DMS53 treated with DMSO at 0.1 percent for 48 hours (cell line): Measurements from ENCODE around the gene TARBP2.

Experiments
- DNase-seq: peaks from one replicate; lab custom pipeline; 2025; ENCODE audit not compliant: unreplicated experiment; lab: John Stamatoyannopoulos, UW

Gene TARBP2

GRCh38 chr12:53500776-53501614 lies at the start of gene TARBP2:
TSS of gene TARBP2 (plus strand) at chr12:53501283. CDS start at chr12:53501409, 126 bp downstream.
- DNase-seq: peak; percentile 98

DNA sequence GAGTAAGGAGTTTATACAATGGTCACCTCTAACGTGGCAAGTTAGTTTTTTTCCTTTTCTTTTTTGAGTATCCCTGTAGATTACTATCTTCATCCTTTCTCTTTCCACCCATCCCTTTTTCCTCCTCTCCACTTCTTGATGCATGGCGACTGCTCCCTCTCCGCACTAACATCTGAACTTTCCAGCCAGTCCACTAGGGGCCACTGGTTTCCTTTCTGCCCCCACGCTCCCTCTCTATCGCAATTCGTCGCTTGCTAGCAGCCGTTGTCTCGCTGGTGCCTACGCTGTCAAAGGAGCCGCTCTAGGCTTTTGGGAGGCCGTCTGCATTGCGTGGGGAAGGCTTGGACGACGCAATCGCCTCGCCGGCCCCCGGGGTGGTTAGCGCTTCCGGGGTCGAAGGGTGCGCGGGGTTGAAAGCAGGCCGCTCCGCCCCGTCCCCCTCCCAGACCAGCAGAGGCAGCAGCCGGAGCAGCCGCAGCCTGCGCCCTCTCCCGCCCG lies 49.4 kb upstream of the TARBP2 start, which contains the start of gene PCBP2:
Gene PCBP2 (plus strand): TSS at position 442 of the 498 bp plus-strand sequence. CDS start 2,699 bp downstream, outside the sequence.
- peak; percentile 98 for DNase-seq

GRCh38 chr12:53452159-53453077 lies 48.7 kb upstream of the TARBP2 start:
- DNase-seq: peak; percentile 27

DNA sequence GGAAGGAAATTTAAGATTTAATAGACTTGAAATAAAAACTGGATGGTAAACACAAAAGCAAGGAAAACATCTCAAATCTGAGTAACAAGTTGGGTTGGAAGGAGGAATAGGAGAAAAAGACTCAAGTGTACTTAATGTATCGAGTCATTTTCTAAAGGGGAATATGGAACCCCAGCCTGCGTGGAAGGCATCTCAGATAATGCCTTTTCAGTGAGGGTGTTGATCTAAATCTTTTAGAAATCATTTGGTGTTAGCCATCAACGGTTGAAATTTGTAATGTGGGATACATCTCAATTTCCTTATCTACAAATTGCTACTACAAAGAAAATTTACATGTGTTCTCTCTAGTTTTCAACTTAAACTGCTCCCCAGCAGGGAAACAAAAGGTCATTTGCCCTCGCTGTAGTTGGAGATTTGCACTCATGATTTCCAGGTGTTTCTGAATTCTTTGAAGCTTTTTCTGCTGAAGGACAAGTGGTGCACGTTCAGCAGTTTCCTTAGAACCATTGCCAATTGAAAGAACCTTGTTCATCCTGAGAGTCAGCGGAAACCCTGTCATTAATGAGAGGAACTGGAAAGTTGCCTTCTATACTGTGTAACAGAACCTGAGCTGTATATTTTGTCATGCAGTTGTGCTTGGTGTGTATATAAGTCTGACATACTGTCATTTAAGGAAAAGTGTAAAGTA lies 47.0 kb upstream of the TARBP2 start:
- DNase-seq: no peak

- DNase-seq: no peak
These were observed 46.4 kb upstream of the TARBP2 start for GRCh38 chr12:53454707-53455106.

GRCh38 chr12:53456654-53457366 lies 44.3 kb upstream of the TARBP2 start:
- no peak for DNase-seq

- no peak for DNase-seq
These were observed 42.0 kb upstream of the TARBP2 start for GRCh38 chr12:53459097-53459496.

DNA sequence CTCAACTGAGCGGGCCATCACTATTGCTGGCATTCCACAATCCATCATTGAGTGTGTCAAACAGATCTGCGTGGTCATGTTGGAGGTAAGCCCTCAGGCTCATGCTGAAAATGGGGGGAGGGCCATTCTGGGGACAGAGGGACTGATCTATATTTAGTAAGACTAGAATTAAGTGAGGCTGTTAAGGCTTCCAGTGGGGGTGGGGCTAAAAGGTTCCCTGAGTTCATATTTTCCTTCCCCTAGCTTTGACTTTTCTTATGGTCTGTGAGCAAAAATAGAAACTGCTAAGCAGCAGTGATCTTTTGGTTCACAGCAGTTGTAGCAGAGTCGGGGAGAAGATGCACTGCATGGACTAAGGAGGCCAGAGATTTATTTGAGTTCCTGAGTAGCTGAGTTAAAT lies 40.0 kb upstream of the TARBP2 start:
- no peak for DNase-seq

DNA sequence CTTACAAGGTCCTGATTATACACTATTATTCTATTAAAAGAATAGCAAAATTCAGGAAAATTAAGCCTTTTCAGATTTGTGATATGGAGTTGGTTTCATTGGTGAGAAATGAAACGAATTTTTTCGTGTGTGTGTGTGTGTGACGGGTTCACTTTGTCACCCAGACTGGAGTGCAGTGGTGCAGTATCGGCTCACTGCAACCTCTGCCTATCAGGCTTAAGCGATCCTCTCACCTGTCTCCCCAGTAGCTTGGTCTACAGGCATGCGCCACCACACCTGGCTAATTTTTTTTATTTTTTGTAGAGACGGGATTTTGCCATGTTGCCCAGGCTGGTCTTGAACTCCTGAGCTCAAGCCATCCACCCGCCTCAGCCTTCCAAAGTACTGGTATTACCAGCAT lies 39.5 kb upstream of the TARBP2 start:
- DNase-seq: no peak

DNA sequence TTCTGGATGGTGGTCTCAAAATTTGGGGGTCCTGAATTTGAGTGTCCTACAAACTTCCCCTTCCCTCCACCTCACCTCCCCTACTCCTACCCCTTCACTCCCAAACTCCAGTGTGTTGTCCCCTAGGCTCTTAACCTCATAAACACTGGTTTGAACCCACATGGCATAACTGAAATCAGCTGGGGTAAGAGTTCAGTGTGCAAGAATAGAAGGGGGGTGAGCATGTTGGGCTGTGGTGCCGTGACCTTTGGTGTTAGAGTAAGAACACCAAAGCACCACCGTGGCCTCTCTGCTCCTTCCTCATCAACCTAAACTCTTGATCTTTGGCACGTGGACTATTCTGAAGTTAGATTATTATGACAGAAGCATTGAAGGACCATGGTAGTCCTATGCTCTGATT lies 38.1 kb upstream of the TARBP2 start:
- DNase-seq: no peak

GRCh38 chr12:53463802-53464560 lies 37.1 kb upstream of the TARBP2 start:
- no peak for DNase-seq

GRCh38 chr12:53464685-53465418 lies 36.2 kb upstream of the TARBP2 start:
- DNase-seq: no peak

DNA sequence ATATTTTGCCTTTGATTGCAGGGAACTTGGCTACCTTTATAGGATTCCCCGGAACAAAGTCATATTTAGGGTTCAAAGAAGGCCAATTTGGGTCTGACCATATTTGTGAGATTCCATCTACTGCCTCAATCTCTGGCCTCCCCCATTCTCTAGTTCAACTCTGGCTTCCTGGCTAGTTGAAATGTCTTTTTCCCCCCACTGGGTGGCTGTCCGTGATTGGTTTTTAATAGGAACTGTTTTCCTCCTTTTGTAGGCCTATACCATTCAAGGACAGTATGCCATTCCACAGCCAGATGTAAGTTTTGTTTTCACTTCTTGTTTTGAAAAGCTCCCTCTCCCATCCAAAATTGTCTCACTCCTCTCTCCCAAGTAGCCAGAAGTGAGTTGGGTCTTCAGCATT lies 35.4 kb upstream of the TARBP2 start:
- no peak for DNase-seq

- no peak for DNase-seq
These were observed 34.4 kb upstream of the TARBP2 start for GRCh38 chr12:53466640-53467039.

DNA sequence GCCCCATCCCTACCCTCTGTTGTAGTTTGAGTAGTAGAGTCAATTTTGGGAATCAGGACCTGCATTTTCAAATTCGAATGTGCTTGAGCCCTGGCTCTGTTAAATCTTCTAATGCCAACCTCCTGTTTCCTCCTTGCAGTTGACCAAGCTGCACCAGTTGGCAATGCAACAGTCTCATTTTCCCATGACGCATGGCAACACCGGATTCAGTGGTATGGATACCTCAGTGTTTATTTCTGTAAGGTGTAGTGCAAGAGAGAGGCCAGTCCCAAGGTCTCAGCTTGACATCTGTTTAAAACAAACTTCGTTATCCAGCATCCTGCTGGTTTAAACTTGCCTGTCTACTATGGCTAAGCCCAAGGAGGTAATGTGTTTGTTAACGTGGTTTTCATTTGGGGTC lies 34.0 kb upstream of the TARBP2 start:
- DNase-seq: no peak

- DNase-seq: no peak
These were observed 33.2 kb upstream of the TARBP2 start for GRCh38 chr12:53467880-53468279.

DNA sequence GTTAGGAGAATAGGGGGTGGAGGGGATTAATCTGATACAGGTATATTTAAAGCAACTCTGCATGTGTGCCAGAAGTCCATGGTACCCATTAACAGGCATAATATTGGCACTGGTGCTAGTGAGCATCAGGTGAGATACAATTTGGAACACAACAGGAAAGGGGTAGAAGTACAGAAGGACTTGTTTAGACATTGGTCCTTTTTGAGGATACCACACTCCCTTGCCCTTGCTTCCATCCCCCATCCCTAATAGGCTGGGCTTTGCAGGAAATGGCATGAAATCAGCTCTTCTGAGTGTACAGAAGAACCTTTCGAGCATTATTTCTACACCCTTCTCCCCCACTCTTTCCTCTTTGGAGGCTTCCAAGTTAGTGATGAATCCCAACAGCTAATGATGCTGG lies 32.8 kb upstream of the TARBP2 start:
- no peak for DNase-seq

DNA sequence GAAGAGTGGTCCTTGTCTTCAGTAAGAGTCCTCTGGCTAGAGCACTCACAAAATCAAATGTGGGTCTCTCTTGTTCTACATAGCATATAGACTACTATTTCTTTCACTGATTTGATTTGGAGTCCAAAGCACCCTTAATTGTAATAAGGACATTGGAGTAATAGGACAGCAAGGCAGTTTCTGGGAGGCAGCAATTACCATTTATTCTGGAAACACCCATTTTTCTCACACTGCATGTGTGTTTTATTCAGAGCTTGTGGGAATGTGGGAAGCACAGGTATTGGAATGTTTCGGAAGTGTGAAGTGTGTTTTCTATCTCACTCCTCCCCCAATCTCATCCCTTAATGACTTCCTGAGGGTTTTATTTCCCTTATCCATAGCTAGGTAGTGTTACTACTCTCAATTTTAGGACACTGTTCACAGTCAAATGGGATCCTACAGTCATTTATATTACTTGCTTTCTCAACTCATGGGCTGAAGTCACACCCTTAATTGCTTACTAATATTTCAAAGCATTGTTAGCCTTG lies 29.0 kb upstream of the TARBP2 start:
- DNase-seq: no peak

GRCh38 chr12:53474077-53474476 lies 27.0 kb upstream of the TARBP2 start:
- DNase-seq: no peak
